Bone marrow (tissue), 2 donors: ENCODE data around the gene GATM.
"Not testable (repeated sequence)": the region's sequence is repeated elsewhere in the genome, so short reads cannot be mapped to it uniquely, and the experiment has no call there.

ENCODE experiments used
- DNase-seq, 2 donors: peaks; one replicate each; lab custom pipeline; 2025; lab: John Stamatoyannopoulos, UW

The GATM gene

GRCh38 chr15:45389351-45389750 lies 11.0 kb upstream of the GATM start:
- no peak for DNase-seq

- no peak for DNase-seq
Measured at GRCh38 chr15:45387380-45388007, 9.2 kb upstream of the GATM start.

- DNase-seq: no peak
Measured at GRCh38 chr15:45386974-45387373, 8.6 kb upstream of the GATM start.

GRCh38 chr15:45386420-45386819 lies 8.1 kb upstream of the GATM start:
- DNase-seq: no peak

GRCh38 chr15:45385590-45385989 lies 7.2 kb upstream of the GATM start:
- no peak for DNase-seq

- DNase-seq: no peak
Measured at GRCh38 chr15:45384700-45385099, 6.4 kb upstream of the GATM start.

GRCh38 chr15:45378913-45379262 lies 544 bp upstream of the GATM start:
- no peak for DNase-seq

GRCh38 chr15:45377609-45378148 lies 665 bp downstream of the GATM start:
- no peak for DNase-seq

GRCh38 chr15:45376967-45377608 lies 1.3 kb downstream of the GATM start:
- DNase-seq: no peak

GRCh38 chr15:45376300-45376928 lies 1.9 kb downstream of the GATM start:
- no peak for DNase-seq

- no peak for DNase-seq
Measured at GRCh38 chr15:45375836-45376235, 2.5 kb downstream of the GATM start.

GRCh38 chr15:45373976-45374375 lies 4.4 kb downstream of the GATM start:
- no peak for DNase-seq

GRCh38 chr15:45372041-45372995 lies 6.0 kb downstream of the GATM start:
- no peak for DNase-seq

- no peak for DNase-seq
Measured at GRCh38 chr15:45371546-45371945, 6.8 kb downstream of the GATM start.

- DNase-seq: not testable (repeated sequence)
Measured at GRCh38 chr15:45370042-45370441, 8.3 kb downstream of the GATM start.

GRCh38 chr15:45367222-45367621 lies 11.1 kb downstream of the GATM start:
- DNase-seq: not testable (repeated sequence)

GRCh38 chr15:45364271-45364670 lies 14.1 kb downstream of the GATM start:
- no peak for DNase-seq

- no peak for DNase-seq
Measured at GRCh38 chr15:45363801-45364200, 14.5 kb downstream of the GATM start.

- no peak for DNase-seq
Measured at GRCh38 chr15:45363334-45363733, 15.0 kb downstream of the GATM start.

GRCh38 chr15:45362419-45362818 lies 15.9 kb downstream of the GATM start:
- DNase-seq: no peak

GRCh38 chr15:45361878-45362277 lies 16.5 kb downstream of the GATM start:
- DNase-seq: no peak

- no peak for DNase-seq
Measured at GRCh38 chr15:45355860-45356259, 22.5 kb downstream of the GATM start.
